ENCODE results near the gene DPEP3.

- TF ChIP-seq CTCF (IDR thresholded peaks at IDR 0.05), result no peak
- TF ChIP-seq POLR2A (IDR thresholded peaks at IDR 0.05), result no peak
- no peak for TF ChIP-seq EP300 (IDR thresholded peaks at IDR 0.05)
Measured at GRCh38 chr16:67939507-67940445, 40.5 kb downstream of the DPEP3 start.

Measured in sigmoid colon (tissue), 4 donors.